DOHH2 (cell line): Measurements from ENCODE around the gene CHD5.

Experiments used
- H3F3A ChIP-seq: fragments of 200-600 bp; sonication (generic), shearing (Covaris generic); 2 replicates; pipeline ENCODE4 v1.6.0; 2016; ENCODE audit warnings: antibody characterized with exemption, mild to moderate bottlenecking; ENCODE audit not compliant: control insufficient read depth, insufficient read depth
- H3K27ac ChIP-seq: fragments of 200-600 bp; sonication (generic); 2 replicates; pipeline ENCODE4 v1.5.1; 2014; ENCODE audit warnings: low read depth, mild to moderate bottlenecking, low read length, moderate library complexity
- H3K27me3 ChIP-seq: fragments of 200-600 bp; sonication (generic); 2 replicates; pipeline ENCODE4 v1.6.1; 2014; ENCODE audit warnings: mild to moderate bottlenecking, low read length, mixed read lengths; ENCODE audit not compliant: control insufficient read depth
- H3K36me3 ChIP-seq: fragments of 200-600 bp; sonication (generic); 2 replicates; pipeline ENCODE4 v1.6.1; 2014; ENCODE audit warnings: mild to moderate bottlenecking, low read length, moderate library complexity, mixed read lengths; ENCODE audit not compliant: control insufficient read depth
- H3K4me1 ChIP-seq: fragments of 200-600 bp; sonication (generic); 2 replicates; pipeline ENCODE4 v1.6.1; 2014; ENCODE audit warnings: mild to moderate bottlenecking, low read length, mixed read lengths; ENCODE audit not compliant: control insufficient read depth
- H3K4me2 ChIP-seq: fragments of 200-600 bp; sonication (generic); 2 replicates; pipeline ENCODE4 v1.6.0; 2014; ENCODE audit warnings: mild to moderate bottlenecking, low read length, moderate library complexity
- H3K4me3 ChIP-seq: fragments of 200-600 bp; sonication (generic); 2 replicates; pipeline ENCODE4 v1.5.1; 2014; ENCODE audit warnings: mild to moderate bottlenecking, low read length, mixed read lengths
- H3K79me2 ChIP-seq: fragments of 200-600 bp; sonication (generic); 2 replicates; pipeline ENCODE4 v1.6.1; 2014; ENCODE audit warnings: mild to moderate bottlenecking, low read length, mixed read lengths; ENCODE audit not compliant: control insufficient read depth
- H3K9me2 ChIP-seq: fragments of 200-600 bp; sonication (generic); replicated peaks from 2 replicates; pipeline ENCODE4 v1.6.1; 2014; ENCODE audit warnings: mild to moderate bottlenecking, low read length, mixed read lengths; ENCODE audit not compliant: control insufficient read depth
- H3K9me3 ChIP-seq: fragments of 200-600 bp; sonication (generic); 2 replicates; pipeline ENCODE4 v1.6.1; 2014; ENCODE audit warnings: antibody characterized with exemption, low read length, mixed read lengths; ENCODE audit not compliant: control insufficient read depth, insufficient read depth
- H4K20me1 ChIP-seq: fragments of 200-600 bp; sonication (generic); 2 replicates; pipeline ENCODE4 v1.6.0; 2014; ENCODE audit warnings: low read depth, mild to moderate bottlenecking, antibody characterized with exemption, low read length, moderate library complexity; ENCODE audit not compliant: control insufficient read depth, insufficient read depth
- EZH2phosphoT487 ChIP-seq: fragments of 200-600 bp; sonication (generic); IDR thresholded peaks from 2 replicates; pipeline ENCODE4 v1.6.1; 2017; ENCODE audit warnings: borderline replicate concordance, mild to moderate bottlenecking, antibody characterized with exemption, low read length, moderate library complexity, mixed read lengths
- TF ChIP-seq, protein P1 (sequence below): fragments of 200-600 bp; sonication (generic); IDR thresholded peaks from one replicate; pipeline ENCODE4 v1.5.1; 2014; ENCODE audit warnings: antibody characterized with exemption, mild to moderate bottlenecking, low read depth, low read length; ENCODE audit not compliant: poor library complexity, severe bottlenecking

Gene CHD5

DNA sequence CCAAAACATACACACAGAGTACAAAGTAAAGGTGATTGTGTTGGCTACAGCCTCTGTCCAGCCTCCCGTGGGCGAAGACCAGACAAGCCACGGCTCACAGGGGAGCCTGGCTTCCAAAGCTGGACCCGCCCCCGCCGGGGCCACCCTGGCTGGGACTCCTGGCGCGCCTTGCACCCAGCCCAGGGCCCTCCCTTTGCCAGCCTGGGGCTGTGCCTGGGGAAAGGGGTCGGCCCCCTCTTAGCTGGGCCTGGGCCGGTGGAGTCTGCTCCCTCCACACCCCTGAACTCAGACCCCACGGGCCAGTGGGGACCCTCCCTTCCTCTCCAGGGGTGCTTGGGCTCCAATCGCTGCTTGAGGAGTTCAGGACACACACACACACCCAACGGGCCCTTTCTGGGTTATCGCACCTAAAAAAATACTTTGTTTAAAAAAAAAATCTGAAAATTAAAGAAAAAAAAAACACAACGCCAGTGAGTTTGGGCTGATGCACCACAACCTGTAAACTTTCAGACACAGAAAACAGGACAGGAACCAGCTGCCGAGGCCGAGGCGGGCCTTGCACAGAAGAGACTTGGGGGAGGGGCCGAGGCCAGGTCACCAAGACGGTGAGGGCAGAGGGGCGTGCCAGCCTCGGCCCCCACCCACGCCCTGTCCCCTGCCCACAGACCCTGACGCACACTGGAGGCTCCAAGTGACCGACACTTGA is 78.1 kb downstream of the CHD5 start:
- Histone ChIP-seq H3K4me1 (no peaks in the 10 kb centered on the region), H3K27me3 (no peaks in the 10 kb centered on the region), H3K9me3 (no peaks in the 10 kb centered on the region)

DNA sequence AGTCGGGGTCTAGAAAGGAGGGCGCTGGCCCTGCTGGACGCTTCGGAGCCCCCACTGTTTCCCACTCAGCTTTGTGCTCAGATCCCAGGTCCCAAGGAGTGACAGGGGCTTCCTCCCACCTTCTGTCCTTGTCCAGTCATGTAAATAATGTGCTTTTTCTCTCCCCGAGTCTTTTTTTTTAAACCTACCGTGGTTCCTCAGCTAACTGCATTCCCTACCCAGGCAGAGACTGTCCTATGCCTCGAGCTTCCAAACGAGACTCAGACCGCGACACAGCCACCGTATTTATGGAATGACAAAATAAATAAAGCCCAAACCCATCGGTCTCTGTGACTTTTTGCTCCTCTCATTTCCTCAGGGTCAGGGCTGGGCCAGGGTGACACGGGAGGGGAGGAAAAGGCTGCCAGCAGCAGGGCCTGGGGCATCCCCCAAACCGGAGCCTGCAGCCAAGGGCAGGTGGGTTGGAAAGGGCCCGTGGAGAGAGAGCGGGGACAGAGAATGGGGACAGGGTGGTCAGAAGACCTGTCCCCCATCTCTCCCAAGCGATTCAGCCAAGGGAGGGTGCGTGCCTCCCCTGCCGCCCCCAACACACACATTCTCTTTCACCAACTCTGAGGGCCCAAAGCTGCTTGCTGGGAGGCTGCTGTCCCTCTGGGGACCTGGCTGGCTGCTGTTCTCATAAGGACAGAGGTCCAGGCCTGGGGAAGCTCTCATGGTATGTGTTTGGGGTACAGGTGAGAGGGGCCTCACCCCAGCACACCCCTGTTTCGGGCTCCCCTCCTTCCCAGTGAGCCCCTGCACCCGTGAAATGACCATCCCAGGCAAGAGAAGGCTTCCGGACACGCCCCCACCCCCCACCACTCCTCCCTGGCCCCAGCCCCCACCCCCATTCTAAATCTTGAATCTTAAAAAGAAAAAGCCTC is 79.0 kb downstream of the CHD5 start:
- no peak for TF ChIP-seq EZH2phosphoT487
- TF ChIP-seq, protein P1, sequence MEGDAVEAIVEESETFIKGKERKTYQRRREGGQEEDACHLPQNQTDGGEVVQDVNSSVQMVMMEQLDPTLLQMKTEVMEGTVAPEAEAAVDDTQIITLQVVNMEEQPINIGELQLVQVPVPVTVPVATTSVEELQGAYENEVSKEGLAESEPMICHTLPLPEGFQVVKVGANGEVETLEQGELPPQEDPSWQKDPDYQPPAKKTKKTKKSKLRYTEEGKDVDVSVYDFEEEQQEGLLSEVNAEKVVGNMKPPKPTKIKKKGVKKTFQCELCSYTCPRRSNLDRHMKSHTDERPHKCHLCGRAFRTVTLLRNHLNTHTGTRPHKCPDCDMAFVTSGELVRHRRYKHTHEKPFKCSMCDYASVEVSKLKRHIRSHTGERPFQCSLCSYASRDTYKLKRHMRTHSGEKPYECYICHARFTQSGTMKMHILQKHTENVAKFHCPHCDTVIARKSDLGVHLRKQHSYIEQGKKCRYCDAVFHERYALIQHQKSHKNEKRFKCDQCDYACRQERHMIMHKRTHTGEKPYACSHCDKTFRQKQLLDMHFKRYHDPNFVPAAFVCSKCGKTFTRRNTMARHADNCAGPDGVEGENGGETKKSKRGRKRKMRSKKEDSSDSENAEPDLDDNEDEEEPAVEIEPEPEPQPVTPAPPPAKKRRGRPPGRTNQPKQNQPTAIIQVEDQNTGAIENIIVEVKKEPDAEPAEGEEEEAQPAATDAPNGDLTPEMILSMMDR, result no peak
- H4K20me1 ChIP-seq, result no peaks in the 10 kb centered on the region

More for the DNA sequence above, 78.1 kb downstream of the CHD5 start:
- Histone ChIP-seq H3K79me2 (no peaks in the 10 kb centered on the region), H3K36me3 (no peaks in the 10 kb centered on the region), H4K20me1 (no peaks in the 10 kb centered on the region), H3F3A (no peaks in the 10 kb centered on the region), H3K4me3 (no peak overlapping the region), H3K9me2 (no peaks in the 10 kb centered on the region), H3K27ac (no peak overlapping the region), H3K4me2 (no peak overlapping the region)
- TF ChIP-seq, protein P1, result no peak
- TF ChIP-seq EZH2phosphoT487, result no peak

DNA sequence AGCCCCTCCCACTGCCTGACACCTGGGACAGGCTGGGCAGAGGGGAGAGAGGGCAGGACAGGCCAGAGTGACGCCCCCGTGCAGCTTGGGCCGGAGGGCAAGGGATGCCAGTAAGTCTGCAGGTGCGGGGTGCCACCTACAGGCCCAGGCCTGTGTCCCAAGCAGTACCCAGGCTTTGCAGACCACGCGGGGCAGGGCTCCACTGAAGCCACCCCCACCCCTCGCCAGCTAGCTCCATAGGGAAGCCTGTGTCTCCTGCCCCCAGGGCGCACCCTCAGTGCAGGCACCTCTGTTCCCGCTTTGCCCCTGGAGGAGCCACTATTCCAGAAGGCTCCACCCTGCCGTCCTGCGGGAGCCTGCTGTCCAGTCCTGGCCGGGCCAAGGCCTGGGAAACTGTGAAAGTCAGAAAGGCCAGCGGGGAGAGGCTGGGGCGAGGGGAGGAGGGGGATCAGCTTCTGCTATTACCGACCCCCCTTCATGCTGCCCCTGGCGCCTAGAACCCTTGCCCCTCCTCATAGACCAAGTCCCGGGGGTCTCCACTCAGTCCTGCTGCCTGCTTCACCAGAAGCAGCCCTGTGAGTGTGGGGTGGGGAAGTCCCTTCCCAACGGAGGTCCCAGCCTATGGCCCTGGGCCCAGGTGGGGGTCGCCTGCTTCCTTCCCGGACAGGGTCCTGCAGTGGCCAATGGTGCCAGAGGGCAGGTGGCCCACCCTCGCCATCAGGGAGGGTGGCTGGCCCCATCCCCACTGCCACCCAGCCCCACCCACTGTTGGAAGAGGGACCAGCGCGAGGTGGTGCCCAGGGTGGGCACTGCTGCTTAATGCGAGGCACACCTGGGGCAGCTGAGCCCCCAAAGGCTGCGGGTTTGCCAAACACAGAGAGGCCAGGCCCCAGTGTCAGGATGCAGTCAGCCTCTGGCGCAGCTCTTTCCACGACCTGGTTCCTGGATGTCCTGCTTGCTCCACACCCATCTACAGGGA is 80.0 kb downstream of the CHD5 start:
- no peaks in the 10 kb centered on the region for H3K9me2 ChIP-seq
- no peak overlapping the region for H3K27ac ChIP-seq
- no peak overlapping the region for H3K4me2 ChIP-seq
- H3K36me3 ChIP-seq, result no peaks in the 10 kb centered on the region
- no peaks in the 10 kb centered on the region for H4K20me1 ChIP-seq
- no peaks in the 10 kb centered on the region for H3F3A ChIP-seq
- TF ChIP-seq, protein P1, result no peak
- no peak for TF ChIP-seq EZH2phosphoT487
- no peak overlapping the region for H3K4me3 ChIP-seq
- no peaks in the 10 kb centered on the region for H3K4me1 ChIP-seq
- H3K79me2 ChIP-seq, result no peaks in the 10 kb centered on the region
- no peaks in the 10 kb centered on the region for H3K27me3 ChIP-seq
- H3K9me3 ChIP-seq, result no peaks in the 10 kb centered on the region

More for the DNA sequence above, 79.0 kb downstream of the CHD5 start:
- H3K27me3 ChIP-seq, result no peaks in the 10 kb centered on the region
- H3K4me2 ChIP-seq, result no peak overlapping the region
- H3K9me3 ChIP-seq, result no peaks in the 10 kb centered on the region
- H3K9me2 ChIP-seq, result no peaks in the 10 kb centered on the region
- H3F3A ChIP-seq, result no peaks in the 10 kb centered on the region
- H3K27ac ChIP-seq, result no peak overlapping the region
- no peaks in the 10 kb centered on the region for H3K36me3 ChIP-seq
- no peak overlapping the region for H3K4me3 ChIP-seq
- H3K4me1 ChIP-seq, result no peaks in the 10 kb centered on the region
- no peaks in the 10 kb centered on the region for H3K79me2 ChIP-seq
